ENCODE results near the gene FMO3.

FMO3 gene

DNA sequence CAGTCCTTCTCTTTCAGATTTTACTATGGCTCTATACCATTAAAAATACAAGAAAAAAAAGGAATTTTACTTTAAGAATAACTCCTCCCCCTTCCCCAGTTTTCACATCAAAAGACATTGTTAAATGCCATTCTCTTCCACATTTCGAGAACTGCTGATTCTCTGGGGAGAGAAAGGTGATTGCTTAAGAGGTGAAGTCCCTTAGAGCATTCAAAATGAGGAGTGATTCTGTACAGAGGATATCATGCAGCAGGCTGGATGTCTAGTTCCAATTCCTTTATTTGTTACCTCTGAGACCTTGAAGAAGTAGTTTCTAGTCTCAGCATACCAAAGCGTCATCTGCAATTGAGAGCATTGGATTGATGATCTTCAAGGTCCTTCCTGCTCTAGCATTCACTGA is 46.9 kb downstream of the FMO3 start:
- TF ChIP-seq, protein P1, sequence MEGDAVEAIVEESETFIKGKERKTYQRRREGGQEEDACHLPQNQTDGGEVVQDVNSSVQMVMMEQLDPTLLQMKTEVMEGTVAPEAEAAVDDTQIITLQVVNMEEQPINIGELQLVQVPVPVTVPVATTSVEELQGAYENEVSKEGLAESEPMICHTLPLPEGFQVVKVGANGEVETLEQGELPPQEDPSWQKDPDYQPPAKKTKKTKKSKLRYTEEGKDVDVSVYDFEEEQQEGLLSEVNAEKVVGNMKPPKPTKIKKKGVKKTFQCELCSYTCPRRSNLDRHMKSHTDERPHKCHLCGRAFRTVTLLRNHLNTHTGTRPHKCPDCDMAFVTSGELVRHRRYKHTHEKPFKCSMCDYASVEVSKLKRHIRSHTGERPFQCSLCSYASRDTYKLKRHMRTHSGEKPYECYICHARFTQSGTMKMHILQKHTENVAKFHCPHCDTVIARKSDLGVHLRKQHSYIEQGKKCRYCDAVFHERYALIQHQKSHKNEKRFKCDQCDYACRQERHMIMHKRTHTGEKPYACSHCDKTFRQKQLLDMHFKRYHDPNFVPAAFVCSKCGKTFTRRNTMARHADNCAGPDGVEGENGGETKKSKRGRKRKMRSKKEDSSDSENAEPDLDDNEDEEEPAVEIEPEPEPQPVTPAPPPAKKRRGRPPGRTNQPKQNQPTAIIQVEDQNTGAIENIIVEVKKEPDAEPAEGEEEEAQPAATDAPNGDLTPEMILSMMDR (IDR thresholded peaks at IDR 0.05; ENCODE audit: low read depth, low read length) = no peak
- peak; percentile 57 to 64 for DNase-seq (ENCODE audit: low read depth in 2 of 2)

GRCh38 chr1:171138980-171139379 is 48.3 kb downstream of the FMO3 start:
- peak; percentile 35 to 72 for DNase-seq (ENCODE audit: low read depth in 2 of 2)
- H3K4me3 ChIP-seq (replicated peaks in 1 of 2; ENCODE audit: low read depth in 2 of 2, low read length in 2 of 2) = no peak overlapping the region

More for the DNA sequence above, 46.9 kb downstream of the FMO3 start:
- no peak overlapping the region for H3K4me3 ChIP-seq (replicated peaks in 1 of 2; ENCODE audit: low read depth in 2 of 2, low read length in 2 of 2)

DNA sequence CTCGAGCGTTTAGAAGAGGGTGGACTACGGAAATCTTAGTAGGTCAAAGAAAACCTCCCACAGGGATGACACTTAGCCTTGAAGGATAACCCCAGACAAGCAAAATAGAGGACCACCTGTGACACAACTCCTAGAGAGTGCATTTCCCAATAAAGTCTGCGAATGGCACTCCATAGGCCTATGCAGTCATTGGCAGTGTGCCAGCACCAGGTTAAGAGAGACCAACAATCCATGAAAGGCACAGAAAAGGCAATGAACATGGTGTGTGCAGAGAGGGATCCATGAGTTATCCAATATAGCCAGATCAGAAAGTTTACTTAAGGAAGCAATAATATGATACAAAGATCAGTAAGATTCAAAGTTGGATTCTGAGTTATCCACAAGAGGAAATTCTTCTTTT is 49.2 kb downstream of the FMO3 start:
- TF ChIP-seq, protein P1 (IDR thresholded peaks at IDR 0.05; ENCODE audit: low read depth, low read length) = no peak
- no peak for DNase-seq (ENCODE audit: low read depth in 2 of 2)
- H3K4me3 ChIP-seq (replicated peaks in 1 of 2; ENCODE audit: low read depth in 2 of 2, low read length in 2 of 2) = no peak overlapping the region

More at GRCh38 chr1:171138980-171139379, 48.3 kb downstream of the FMO3 start:
- TF ChIP-seq, protein P1 (IDR thresholded peaks at IDR 0.05; ENCODE audit: low read depth, low read length) = no peak

DNA sequence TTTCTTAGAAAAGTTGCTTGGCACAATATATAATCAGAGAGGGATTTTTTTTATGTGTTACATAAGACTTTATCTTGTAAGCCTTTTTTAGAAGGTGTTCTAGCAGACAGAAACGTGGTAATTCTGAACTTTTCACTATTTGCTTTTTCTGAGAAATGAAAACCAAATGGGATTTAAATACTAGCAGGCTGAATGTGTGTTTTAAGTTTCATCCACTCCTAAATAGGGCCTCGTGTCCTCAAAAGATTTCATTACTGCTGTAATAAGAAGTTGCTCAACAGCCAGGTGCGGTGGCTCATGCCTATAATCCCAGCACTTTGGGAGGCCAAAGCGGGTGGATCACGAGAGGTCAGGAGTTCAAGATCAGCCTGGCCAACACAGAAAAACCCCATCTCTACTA is 49.7 kb downstream of the FMO3 start:
- TF ChIP-seq, protein P1 (IDR thresholded peaks at IDR 0.05; ENCODE audit: low read depth, low read length) = no peak
- H3K4me3 ChIP-seq (replicated peaks in 1 of 2; ENCODE audit: low read depth in 2 of 2, low read length in 2 of 2) = no peak overlapping the region
- peak; percentile 32 to 55 for DNase-seq (ENCODE audit: low read depth in 2 of 2)

GRCh38 chr1:171140956-171141687 is 50.4 kb downstream of the FMO3 start:
- DNase-seq (ENCODE audit: low read depth in 2 of 2) = peak in 1 of 2 donors; percentile 37
- TF ChIP-seq, protein P1 (IDR thresholded peaks at IDR 0.05; ENCODE audit: low read depth, low read length) = no peak
- H3K4me3 ChIP-seq (replicated peaks in 1 of 2; ENCODE audit: low read depth in 2 of 2, low read length in 2 of 2) = no peak overlapping the region

DNA sequence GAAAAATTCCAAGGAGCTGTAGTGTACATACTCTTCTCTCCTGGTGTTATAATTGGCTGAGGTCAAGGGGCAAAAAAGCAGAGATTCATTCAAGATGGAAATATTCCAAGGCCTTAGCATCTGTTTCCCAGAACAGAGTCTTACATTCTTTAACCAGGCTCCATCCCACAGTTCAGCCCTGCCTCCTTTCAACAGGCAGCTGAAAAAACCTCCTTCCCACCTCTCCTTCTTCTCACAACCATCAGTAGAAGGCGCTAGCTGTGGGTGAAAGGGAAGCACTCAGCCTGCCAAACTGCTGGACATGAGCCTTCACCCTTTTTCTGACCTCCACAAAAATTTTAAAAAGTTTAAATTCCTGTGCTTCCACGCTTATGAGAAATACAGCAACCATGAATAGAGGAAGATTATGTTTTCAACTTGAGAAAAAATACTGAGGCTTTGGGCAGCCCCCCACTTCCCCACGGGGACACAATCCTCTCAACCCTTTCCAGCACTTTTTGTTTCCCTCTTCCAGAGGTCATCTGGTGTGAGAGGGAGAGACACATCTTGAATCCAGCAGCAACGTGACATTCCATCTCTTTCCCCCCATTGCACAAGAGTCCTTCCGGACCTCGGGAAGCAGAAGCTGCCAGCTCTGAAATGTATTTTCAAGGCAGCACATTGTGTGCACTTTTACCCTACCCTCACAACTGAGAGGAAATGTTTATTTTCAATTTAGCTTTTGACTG is 51.1 kb downstream of the FMO3 start:
- TF ChIP-seq, protein P1 (IDR thresholded peaks at IDR 0.05; ENCODE audit: low read depth, low read length) = peak; percentile 54
- peak; percentile 97 to 99 for DNase-seq (ENCODE audit: low read depth in 2 of 2)
- H3K4me3 ChIP-seq (replicated peaks in 1 of 2; ENCODE audit: low read depth in 2 of 2, low read length in 2 of 2) = no peak overlapping the region
